Measurements from ENCODE around the gene CIB4. TPM values are rescaled to one million over a fixed set of nuclear protein-coding genes. Genes with fewer than 3 reads are reported as not detected.

The CIB4 gene
- total and polyA plus RNA-seq, 9 donors: 3.9 TPM; not detected in 8

GRCh38 chr2:26605195-26605998 lies 35.8 kb downstream of the CIB4 start:
- H3K9me3 ChIP-seq: no peaks in the 10 kb centered on the region
- TF ChIP-seq CTCF (IDR thresholded peaks at IDR 0.05) (peak; percentile 31 to 93 (median 91)), POLR2A (IDR thresholded peaks at IDR 0.05) (no peak), EP300 (IDR thresholded peaks at IDR 0.05) (no peak)
- no peaks in the 10 kb centered on the region for H3K27me3 ChIP-seq
- no peak overlapping the region for H3K27ac ChIP-seq
- no peaks in the 10 kb centered on the region for H3K4me1 ChIP-seq (ENCODE audit: insufficient read depth)
- intact Hi-C loops (cut with DNase I): loop anchor here in 3 of 4 donors (1.0 to 5.0 kb wide), 3 partner anchors 137 to 142 kb away; no protein-coding TSS in a partner anchor
- DNase-seq: peak in 4 of 5 donors; percentile 21 to 49 (median 38)
- no peaks in the 10 kb centered on the region for H3K36me3 ChIP-seq
- 19 to 21% (median 21%) methylated on average over 13 of the region's 13 CpGs for WGBS, 3 donors
- no peak overlapping the region for H3K4me3 ChIP-seq

GRCh38 chr2:26602575-26602974 lies 38.6 kb downstream of the CIB4 start:
- 71 to 80% (median 76%) methylated on average over 6 of the region's 6 CpGs for WGBS, 3 donors
- Histone ChIP-seq H3K27me3 (no peaks in the 10 kb centered on the region), H3K36me3 (no peaks in the 10 kb centered on the region), H3K27ac (no peak overlapping the region), H3K9me3 (no peaks in the 10 kb centered on the region), H3K4me3 (no peak overlapping the region), H3K4me1 (ENCODE audit: insufficient read depth) (no peaks in the 10 kb centered on the region)
- TF ChIP-seq POLR2A (IDR thresholded peaks at IDR 0.05) (no peak), EP300 (IDR thresholded peaks at IDR 0.05) (no peak), CTCF (IDR thresholded peaks at IDR 0.05) (no peak)
- intact Hi-C loops (cut with DNase I): no loop called here
- DNase-seq: no peak

GRCh38 chr2:26599387-26599786 lies 41.8 kb downstream of the CIB4 start:
- no peak overlapping the region for H3K4me3 ChIP-seq
- H3K27ac ChIP-seq: no peak overlapping the region
- intact Hi-C loops (cut with DNase I): no loop called here
- H3K36me3 ChIP-seq: no peaks in the 10 kb centered on the region
- 80 to 83% (median 82%) methylated on average over 2 of the region's 2 CpGs for WGBS, 3 donors
- DNase-seq: no peak
- H3K4me1 ChIP-seq (ENCODE audit: insufficient read depth): no peaks in the 10 kb centered on the region
- H3K27me3 ChIP-seq: no peaks in the 10 kb centered on the region
- TF ChIP-seq CTCF (IDR thresholded peaks at IDR 0.05): no peak
- TF ChIP-seq EP300 (IDR thresholded peaks at IDR 0.05): no peak
- no peak for TF ChIP-seq POLR2A (IDR thresholded peaks at IDR 0.05)
- H3K9me3 ChIP-seq: no peaks in the 10 kb centered on the region

- no peak overlapping the region for H3K27ac ChIP-seq
- no peak overlapping the region for H3K4me3 ChIP-seq
- TF ChIP-seq EP300 (IDR thresholded peaks at IDR 0.05): no peak
- TF ChIP-seq POLR2A (IDR thresholded peaks at IDR 0.05): no peak
- no peak for TF ChIP-seq CTCF (IDR thresholded peaks at IDR 0.05)
- no peaks in the 10 kb centered on the region for H3K9me3 ChIP-seq
- 37 to 53% (median 53%) methylated on average over 4 of the region's 4 CpGs for WGBS, 3 donors
- no peaks in the 10 kb centered on the region for H3K36me3 ChIP-seq
- no peak for DNase-seq
- no peaks in the 10 kb centered on the region for H3K4me1 ChIP-seq (ENCODE audit: insufficient read depth)
- intact Hi-C loops (cut with DNase I): no loop called here
- H3K27me3 ChIP-seq: no peaks in the 10 kb centered on the region
Observed at GRCh38 chr2:26598996-26599373, 42.2 kb downstream of the CIB4 start.

Measured in ovary (tissue), 9 donors.